ENCODE measurements around the gene MBNL1.

Gene MBNL1

GRCh38 chr3:152308475-152308844, 39.7 kb downstream of the MBNL1 start:
- H3K4me3 ChIP-seq (ENCODE audit: low read length), result peak overlapping the region; percentile 5
- H3K9ac ChIP-seq (ENCODE audit: low read length), result no peak overlapping the region
- no peaks in the 10 kb centered on the region for H3K36me3 ChIP-seq (ENCODE audit: control insufficient read depth, insufficient read depth, low read length)
- no peaks in the 10 kb centered on the region for H3K27me3 ChIP-seq (ENCODE audit: control insufficient read depth, insufficient read depth, low read length)
- H3K27ac ChIP-seq (ENCODE audit: low read depth, low read length), result peak overlapping the region; percentile 90
- H3K4me1 ChIP-seq (ENCODE audit: control insufficient read depth, insufficient read depth, low read length), result peaks cover 46% of the 10 kb centered on the region

- no peak overlapping the region for H3K9ac ChIP-seq (ENCODE audit: low read length)
- H3K4me1 ChIP-seq (ENCODE audit: control insufficient read depth, insufficient read depth, low read length), result peaks cover 43% of the 10 kb centered on the region
- peak overlapping the region; percentile 90 for H3K27ac ChIP-seq (ENCODE audit: low read depth, low read length)
These were observed 40.3 kb downstream of the MBNL1 start for GRCh38 chr3:152309031-152309430.

GRCh38 chr3:152309535-152310307, 41.0 kb downstream of the MBNL1 start:
- Histone ChIP-seq H3K27ac (ENCODE audit: low read depth, low read length) (peak overlapping the region; percentile 90), H3K27me3 (ENCODE audit: control insufficient read depth, insufficient read depth, low read length) (no peaks in the 10 kb centered on the region), H3K4me1 (ENCODE audit: control insufficient read depth, insufficient read depth, low read length) (peaks cover 44% of the 10 kb centered on the region), H3K36me3 (ENCODE audit: control insufficient read depth, insufficient read depth, low read length) (no peaks in the 10 kb centered on the region), H3K4me3 (ENCODE audit: low read length) (peak overlapping the region; percentile 15), H3K9ac (ENCODE audit: low read length) (no peak overlapping the region)

More at GRCh38 chr3:152309031-152309430, 40.3 kb downstream of the MBNL1 start:
- peak overlapping the region; percentile 27 for H3K4me3 ChIP-seq (ENCODE audit: low read length)
- no peaks in the 10 kb centered on the region for H3K27me3 ChIP-seq (ENCODE audit: control insufficient read depth, insufficient read depth, low read length)
- H3K36me3 ChIP-seq (ENCODE audit: control insufficient read depth, insufficient read depth, low read length), result no peaks in the 10 kb centered on the region

GRCh38 chr3:152313430-152313829, 44.7 kb downstream of the MBNL1 start:
- Histone ChIP-seq H3K27me3 (ENCODE audit: control insufficient read depth, insufficient read depth, low read length) (no peaks in the 10 kb centered on the region), H3K9ac (ENCODE audit: low read length) (no peak overlapping the region), H3K36me3 (ENCODE audit: control insufficient read depth, insufficient read depth, low read length) (no peaks in the 10 kb centered on the region), H3K4me3 (ENCODE audit: low read length) (no peak overlapping the region), H3K27ac (ENCODE audit: low read depth, low read length) (peak overlapping the region; percentile 30), H3K4me1 (ENCODE audit: control insufficient read depth, insufficient read depth, low read length) (peaks cover 37% of the 10 kb centered on the region)

GRCh38 chr3:152313914-152314313, 45.2 kb downstream of the MBNL1 start:
- Histone ChIP-seq H3K4me1 (ENCODE audit: control insufficient read depth, insufficient read depth, low read length) (peaks cover 33% of the 10 kb centered on the region), H3K4me3 (ENCODE audit: low read length) (no peak overlapping the region), H3K27ac (ENCODE audit: low read depth, low read length) (peak overlapping the region; percentile 62), H3K36me3 (ENCODE audit: control insufficient read depth, insufficient read depth, low read length) (no peaks in the 10 kb centered on the region), H3K9ac (ENCODE audit: low read length) (no peak overlapping the region), H3K27me3 (ENCODE audit: control insufficient read depth, insufficient read depth, low read length) (no peaks in the 10 kb centered on the region)

GRCh38 chr3:152314677-152315353, 46.1 kb downstream of the MBNL1 start:
- H3K36me3 ChIP-seq (ENCODE audit: control insufficient read depth, insufficient read depth, low read length), result no peaks in the 10 kb centered on the region
- no peaks in the 10 kb centered on the region for H3K27me3 ChIP-seq (ENCODE audit: control insufficient read depth, insufficient read depth, low read length)
- H3K9ac ChIP-seq (ENCODE audit: low read length), result no peak overlapping the region
- peak overlapping the region; percentile 62 for H3K27ac ChIP-seq (ENCODE audit: low read depth, low read length)
- H3K4me1 ChIP-seq (ENCODE audit: control insufficient read depth, insufficient read depth, low read length), result peaks cover 33% of the 10 kb centered on the region
- no peak overlapping the region for H3K4me3 ChIP-seq (ENCODE audit: low read length)

- H3K27me3 ChIP-seq (ENCODE audit: control insufficient read depth, insufficient read depth, low read length), result no peaks in the 10 kb centered on the region
- H3K36me3 ChIP-seq (ENCODE audit: control insufficient read depth, insufficient read depth, low read length), result no peaks in the 10 kb centered on the region
- H3K4me1 ChIP-seq (ENCODE audit: control insufficient read depth, insufficient read depth, low read length), result peaks cover 36% of the 10 kb centered on the region
- peak overlapping the region; percentile 62 for H3K27ac ChIP-seq (ENCODE audit: low read depth, low read length)
- no peak overlapping the region for H3K4me3 ChIP-seq (ENCODE audit: low read length)
- H3K9ac ChIP-seq (ENCODE audit: low read length), result no peak overlapping the region
These were observed 46.9 kb downstream of the MBNL1 start for GRCh38 chr3:152315623-152316022.

- H3K27ac ChIP-seq (ENCODE audit: low read depth, low read length), result peak overlapping the region; percentile 21
- peaks cover 42% of the 10 kb centered on the region for H3K4me1 ChIP-seq (ENCODE audit: control insufficient read depth, insufficient read depth, low read length)
- no peak overlapping the region for H3K9ac ChIP-seq (ENCODE audit: low read length)
- H3K27me3 ChIP-seq (ENCODE audit: control insufficient read depth, insufficient read depth, low read length), result no peaks in the 10 kb centered on the region
- no peak overlapping the region for H3K4me3 ChIP-seq (ENCODE audit: low read length)
- no peaks in the 10 kb centered on the region for H3K36me3 ChIP-seq (ENCODE audit: control insufficient read depth, insufficient read depth, low read length)
These were observed 47.6 kb downstream of the MBNL1 start for GRCh38 chr3:152316318-152316717.

- H3K4me1 ChIP-seq (ENCODE audit: control insufficient read depth, insufficient read depth, low read length), result peaks cover 47% of the 10 kb centered on the region
- peak overlapping the region; percentile 46 for H3K27ac ChIP-seq (ENCODE audit: low read depth, low read length)
- H3K4me3 ChIP-seq (ENCODE audit: low read length), result no peak overlapping the region
- no peaks in the 10 kb centered on the region for H3K27me3 ChIP-seq (ENCODE audit: control insufficient read depth, insufficient read depth, low read length)
- H3K36me3 ChIP-seq (ENCODE audit: control insufficient read depth, insufficient read depth, low read length), result no peaks in the 10 kb centered on the region
- no peak overlapping the region for H3K9ac ChIP-seq (ENCODE audit: low read length)
These were observed 48.5 kb downstream of the MBNL1 start for GRCh38 chr3:152317184-152317583.

- Histone ChIP-seq H3K4me1 (ENCODE audit: control insufficient read depth, insufficient read depth, low read length) (peaks cover 55% of the 10 kb centered on the region), H3K4me3 (ENCODE audit: low read length) (no peak overlapping the region), H3K27ac (ENCODE audit: low read depth, low read length) (peak overlapping the region; percentile 46), H3K27me3 (ENCODE audit: control insufficient read depth, insufficient read depth, low read length) (no peaks in the 10 kb centered on the region), H3K9ac (ENCODE audit: low read length) (no peak overlapping the region), H3K36me3 (ENCODE audit: control insufficient read depth, insufficient read depth, low read length) (no peaks in the 10 kb centered on the region)
These were observed 49.2 kb downstream of the MBNL1 start for GRCh38 chr3:152317956-152318355.

GRCh38 chr3:152318512-152318911, 49.8 kb downstream of the MBNL1 start:
- Histone ChIP-seq H3K9ac (ENCODE audit: low read length) (no peak overlapping the region), H3K4me1 (ENCODE audit: control insufficient read depth, insufficient read depth, low read length) (peaks cover 55% of the 10 kb centered on the region), H3K27me3 (ENCODE audit: control insufficient read depth, insufficient read depth, low read length) (no peaks in the 10 kb centered on the region), H3K36me3 (ENCODE audit: control insufficient read depth, insufficient read depth, low read length) (no peaks in the 10 kb centered on the region), H3K27ac (ENCODE audit: low read depth, low read length) (peak overlapping the region; percentile 46), H3K4me3 (ENCODE audit: low read length) (no peak overlapping the region)

GRCh38 chr3:152319256-152319655, 50.5 kb downstream of the MBNL1 start:
- Histone ChIP-seq H3K27me3 (ENCODE audit: control insufficient read depth, insufficient read depth, low read length) (no peaks in the 10 kb centered on the region), H3K36me3 (ENCODE audit: control insufficient read depth, insufficient read depth, low read length) (no peaks in the 10 kb centered on the region), H3K9ac (ENCODE audit: low read length) (no peak overlapping the region), H3K27ac (ENCODE audit: low read depth, low read length) (peak overlapping the region; percentile 37), H3K4me1 (ENCODE audit: control insufficient read depth, insufficient read depth, low read length) (peaks cover 56% of the 10 kb centered on the region), H3K4me3 (ENCODE audit: low read length) (no peak overlapping the region)
